GM12892 (cell line): Measurements from ENCODE around the gene CSNK2A2.

Experiments
- POLR2A ChIP-seq: IDR thresholded peaks from 2 replicates; pipeline ENCODE4 v1.6.1; 2011; ENCODE audit warnings: low read depth, low read length, control low read depth
- POLR2AphosphoS5 ChIP-seq: IDR thresholded peaks from 2 replicates; pipeline ENCODE4 v1.6.1; 2011; ENCODE audit warnings: low read depth, low read length, control low read depth
- TAF1 ChIP-seq: IDR thresholded peaks from 2 replicates; pipeline ENCODE4 v1.6.1; 2011; ENCODE audit warnings: low read depth, mild to moderate bottlenecking, control low read depth, low read length, borderline replicate concordance

DNA sequence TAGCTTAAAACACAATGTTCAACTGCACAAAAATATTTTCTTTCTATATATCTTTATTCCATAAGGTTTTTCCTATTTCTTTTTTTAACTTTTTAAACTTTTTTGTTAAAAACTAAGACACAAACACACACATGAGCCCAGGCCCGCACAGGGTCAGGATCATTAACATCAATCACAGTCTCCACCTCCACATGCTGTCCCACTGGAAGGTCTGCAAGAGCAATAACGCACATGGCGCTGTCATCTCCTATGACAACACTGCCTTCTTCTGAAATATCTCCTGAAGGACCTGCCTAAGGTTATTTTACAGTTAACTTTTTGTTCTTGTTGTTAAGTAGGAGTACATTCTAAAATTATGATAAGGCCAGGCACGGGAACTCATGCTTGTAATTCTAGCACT lies 72.9 kb downstream of the CSNK2A2 start:
- TF ChIP-seq POLR2A (no peak), POLR2AphosphoS5 (no peak), TAF1 (no peak)
